HL-60 (cell line): ENCODE data around the gene GPLD1.

Experiments used
- DNase-seq, 2 experiments: peaks; one replicate each; pipeline ENCODE4 v3.0.0-alpha.2; 2010 to 2020; ENCODE audit warnings: low read depth in 1 of 2, low spot score in 1 of 2
- H3K27ac ChIP-seq: fragments of 250-450 bp; sonication (Bioruptor Pico); replicated peaks from 2 replicates; pipeline ENCODE4 v1.5.1; 2020; ENCODE audit warnings: mild to moderate bottlenecking, moderate library complexity
- H3K27me3 ChIP-seq: fragments of 250-450 bp; sonication (Bioruptor Pico); 2 replicates; pipeline ENCODE4 v1.5.1; 2021; ENCODE audit warnings: mild to moderate bottlenecking, moderate library complexity; ENCODE audit not compliant: insufficient read depth, poor library complexity, severe bottlenecking
- H3K4me3 ChIP-seq: replicated peaks from 2 replicates; pipeline ENCODE4 v1.5.1; 2011; ENCODE audit warnings: mild to moderate bottlenecking, control low read depth, low read length; ENCODE audit not compliant: insufficient read depth
- GABPA ChIP-seq: IDR thresholded peaks from 2 replicates; pipeline ENCODE4 v1.6.1; 2012; ENCODE audit warnings: low read depth
- POLR2AphosphoS5 ChIP-seq: IDR thresholded peaks from 2 replicates; pipeline ENCODE4 v1.6.1; 2012; ENCODE audit warnings: low read depth
- SPI1 ChIP-seq: IDR thresholded peaks from 2 replicates; pipeline ENCODE4 v1.6.1; 2012; ENCODE audit warnings: low read depth, mild to moderate bottlenecking, borderline replicate concordance
- TF ChIP-seq, protein P1 (sequence below): IDR thresholded peaks from one replicate; pipeline ENCODE4 v1.5.1; 2011; ENCODE audit warnings: low read length, control low read depth, inconsistent platforms; ENCODE audit not compliant: insufficient read depth
- TF ChIP-seq, protein P2 (sequence below): IDR thresholded peaks from 2 replicates; pipeline ENCODE4 v1.6.1; 2012; ENCODE audit warnings: low read depth; ENCODE audit not compliant: insufficient replicate concordance

Gene GPLD1

DNA sequence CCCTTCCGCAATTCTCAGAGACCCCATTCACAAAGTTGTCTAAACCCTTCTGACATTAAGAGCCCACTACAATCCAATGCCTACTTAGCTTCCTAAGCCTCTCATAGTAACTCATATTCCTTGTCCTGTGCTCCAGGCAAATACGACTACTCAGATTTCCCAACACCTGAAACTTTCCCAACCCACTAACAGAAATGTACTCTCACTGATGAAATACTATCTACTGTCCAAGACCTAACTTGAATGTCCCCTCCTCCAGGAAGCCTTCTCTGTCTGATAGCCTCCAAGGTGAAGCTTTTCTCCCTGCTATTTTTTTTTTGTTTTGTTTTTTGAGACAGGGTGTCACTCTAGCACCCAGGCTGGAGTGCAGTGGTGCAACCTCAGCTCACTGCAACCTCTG, 30.4 kb downstream of the GPLD1 start:
- H3K27me3 ChIP-seq, result no peaks in the 10 kb centered on the region
- DNase-seq, result no peak
- no peak for TF ChIP-seq POLR2AphosphoS5
- TF ChIP-seq, protein P1, sequence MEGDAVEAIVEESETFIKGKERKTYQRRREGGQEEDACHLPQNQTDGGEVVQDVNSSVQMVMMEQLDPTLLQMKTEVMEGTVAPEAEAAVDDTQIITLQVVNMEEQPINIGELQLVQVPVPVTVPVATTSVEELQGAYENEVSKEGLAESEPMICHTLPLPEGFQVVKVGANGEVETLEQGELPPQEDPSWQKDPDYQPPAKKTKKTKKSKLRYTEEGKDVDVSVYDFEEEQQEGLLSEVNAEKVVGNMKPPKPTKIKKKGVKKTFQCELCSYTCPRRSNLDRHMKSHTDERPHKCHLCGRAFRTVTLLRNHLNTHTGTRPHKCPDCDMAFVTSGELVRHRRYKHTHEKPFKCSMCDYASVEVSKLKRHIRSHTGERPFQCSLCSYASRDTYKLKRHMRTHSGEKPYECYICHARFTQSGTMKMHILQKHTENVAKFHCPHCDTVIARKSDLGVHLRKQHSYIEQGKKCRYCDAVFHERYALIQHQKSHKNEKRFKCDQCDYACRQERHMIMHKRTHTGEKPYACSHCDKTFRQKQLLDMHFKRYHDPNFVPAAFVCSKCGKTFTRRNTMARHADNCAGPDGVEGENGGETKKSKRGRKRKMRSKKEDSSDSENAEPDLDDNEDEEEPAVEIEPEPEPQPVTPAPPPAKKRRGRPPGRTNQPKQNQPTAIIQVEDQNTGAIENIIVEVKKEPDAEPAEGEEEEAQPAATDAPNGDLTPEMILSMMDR, result no peak
- TF ChIP-seq, protein P2, sequence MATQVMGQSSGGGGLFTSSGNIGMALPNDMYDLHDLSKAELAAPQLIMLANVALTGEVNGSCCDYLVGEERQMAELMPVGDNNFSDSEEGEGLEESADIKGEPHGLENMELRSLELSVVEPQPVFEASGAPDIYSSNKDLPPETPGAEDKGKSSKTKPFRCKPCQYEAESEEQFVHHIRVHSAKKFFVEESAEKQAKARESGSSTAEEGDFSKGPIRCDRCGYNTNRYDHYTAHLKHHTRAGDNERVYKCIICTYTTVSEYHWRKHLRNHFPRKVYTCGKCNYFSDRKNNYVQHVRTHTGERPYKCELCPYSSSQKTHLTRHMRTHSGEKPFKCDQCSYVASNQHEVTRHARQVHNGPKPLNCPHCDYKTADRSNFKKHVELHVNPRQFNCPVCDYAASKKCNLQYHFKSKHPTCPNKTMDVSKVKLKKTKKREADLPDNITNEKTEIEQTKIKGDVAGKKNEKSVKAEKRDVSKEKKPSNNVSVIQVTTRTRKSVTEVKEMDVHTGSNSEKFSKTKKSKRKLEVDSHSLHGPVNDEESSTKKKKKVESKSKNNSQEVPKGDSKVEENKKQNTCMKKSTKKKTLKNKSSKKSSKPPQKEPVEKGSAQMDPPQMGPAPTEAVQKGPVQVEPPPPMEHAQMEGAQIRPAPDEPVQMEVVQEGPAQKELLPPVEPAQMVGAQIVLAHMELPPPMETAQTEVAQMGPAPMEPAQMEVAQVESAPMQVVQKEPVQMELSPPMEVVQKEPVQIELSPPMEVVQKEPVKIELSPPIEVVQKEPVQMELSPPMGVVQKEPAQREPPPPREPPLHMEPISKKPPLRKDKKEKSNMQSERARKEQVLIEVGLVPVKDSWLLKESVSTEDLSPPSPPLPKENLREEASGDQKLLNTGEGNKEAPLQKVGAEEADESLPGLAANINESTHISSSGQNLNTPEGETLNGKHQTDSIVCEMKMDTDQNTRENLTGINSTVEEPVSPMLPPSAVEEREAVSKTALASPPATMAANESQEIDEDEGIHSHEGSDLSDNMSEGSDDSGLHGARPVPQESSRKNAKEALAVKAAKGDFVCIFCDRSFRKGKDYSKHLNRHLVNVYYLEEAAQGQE, result no peak
- no peak for TF ChIP-seq SPI1
- no peak for TF ChIP-seq GABPA
- no peak overlapping the region for H3K4me3 ChIP-seq
- H3K27ac ChIP-seq, result no peak overlapping the region

DNA sequence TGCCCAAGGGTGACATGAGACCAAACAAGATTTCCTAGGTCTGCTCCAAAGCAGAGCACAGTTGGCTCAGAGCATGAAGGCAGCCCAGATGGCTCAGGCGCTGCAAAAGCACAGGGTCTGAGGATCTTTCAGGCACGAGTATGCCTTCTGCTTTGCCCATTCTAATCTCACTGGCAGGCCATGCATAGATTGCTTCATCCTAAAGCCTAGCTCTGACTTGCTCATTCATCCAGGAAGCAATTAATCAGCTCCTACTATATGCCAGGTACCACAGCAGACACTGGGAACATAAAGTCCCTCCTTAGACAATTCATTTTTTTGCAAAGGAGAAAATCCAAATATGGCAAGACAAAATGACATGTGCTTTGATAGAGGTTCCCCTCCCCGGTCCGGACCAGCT, 31.2 kb downstream of the GPLD1 start:
- Histone ChIP-seq H3K4me3 (no peak overlapping the region), H3K27me3 (no peaks in the 10 kb centered on the region), H3K27ac (no peak overlapping the region)
- DNase-seq, result no peak
- TF ChIP-seq, protein P1, result no peak
- no peak for TF ChIP-seq SPI1

DNA sequence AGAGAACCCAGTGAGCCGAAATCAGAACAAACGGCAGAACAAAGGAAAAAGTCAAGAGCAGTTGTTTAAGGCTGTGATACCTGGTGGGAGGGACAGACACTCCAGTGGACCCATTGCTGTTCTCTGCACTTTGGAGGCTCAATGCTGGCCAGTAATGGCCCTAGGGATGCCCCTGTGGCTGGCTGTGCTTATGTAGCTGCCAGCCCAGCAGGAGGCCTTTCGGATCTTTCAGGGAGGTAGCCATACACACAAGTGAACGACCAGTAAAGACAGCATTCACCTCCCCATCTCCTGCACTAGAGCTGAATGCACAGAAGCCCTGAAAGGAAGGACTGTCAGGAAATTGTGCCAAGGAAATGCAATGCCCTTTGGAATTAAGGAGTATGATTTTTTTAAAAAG, 34.3 kb downstream of the GPLD1 start:
- TF ChIP-seq, protein P1, result no peak
- TF ChIP-seq POLR2AphosphoS5 (no peak), SPI1 (no peak), GABPA (no peak)
- TF ChIP-seq, protein P2, result no peak
- Histone ChIP-seq H3K27ac (no peak overlapping the region), H3K27me3 (no peaks in the 10 kb centered on the region), H3K4me3 (no peak overlapping the region)
- DNase-seq, result no peak

DNA sequence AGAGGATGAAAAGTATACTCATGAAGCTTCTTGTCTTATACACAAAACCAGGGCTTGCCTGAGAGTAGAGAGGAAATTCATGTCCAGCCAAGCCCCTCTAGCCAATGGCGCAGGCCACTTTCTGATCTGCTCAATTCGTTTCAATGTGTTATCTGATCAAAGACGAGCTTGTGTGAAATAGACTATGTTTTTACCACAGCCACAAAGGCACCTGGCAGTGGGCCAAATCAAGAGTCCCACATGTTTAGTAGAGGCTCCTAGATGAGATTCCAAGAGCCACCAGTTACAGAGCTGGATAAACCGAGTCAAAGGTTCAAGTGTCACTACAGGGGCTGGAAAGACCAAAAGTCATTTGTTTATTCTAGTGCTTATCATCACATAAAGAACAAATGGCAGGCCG, 34.9 kb downstream of the GPLD1 start:
- TF ChIP-seq, protein P2, result no peak
- TF ChIP-seq, protein P1, result no peak
- TF ChIP-seq GABPA (no peak), POLR2AphosphoS5 (no peak), SPI1 (no peak)
- no peak overlapping the region for H3K27ac ChIP-seq
- no peak overlapping the region for H3K4me3 ChIP-seq
- no peak for DNase-seq
- H3K27me3 ChIP-seq, result no peaks in the 10 kb centered on the region
